Naive thymus-derived CD4-positive, alpha-beta T cell (primary cell): ENCODE results near the gene MAST1. TPM values are rescaled to one million over a fixed set of nuclear protein-coding genes. Genes with fewer than 3 reads are reported as not detected.
A peak's percentile ranks its signal among the peaks of the same experiment; 100 is the strongest.

Source experiments
- ATAC-seq: fragments of 150-1000 bp; cut with Tn5 transposase; 2 replicates; pipeline ENCODE4 v1.10.0; 2021; ENCODE audit warnings: mild to moderate bottlenecking, moderate library complexity
- CTCF ChIA-PET: fragments of 350-600 bp; sonication (Branson Sonifier 250); formaldehyde crosslinking; loops from one replicate; lab custom pipeline; 2021; ENCODE audit warnings: antibody characterized with exemption; lab: Charles Lee
- POLR2A ChIA-PET: fragments of 350-600 bp; sonication (Branson Sonifier 250); formaldehyde crosslinking; loops from one replicate; lab custom pipeline; 2021; ENCODE audit warnings: antibody characterized with exemption, inconsistent platforms; lab: Charles Lee
- DNase-seq, 9 donors: peaks; one replicate each; pipeline versions ENCODE4 v3.0.0 to v3.0.0-alpha.2; 2020 to 2022; ENCODE audit warnings: mixed read lengths in 1 of 9
- H3K27ac ChIP-seq: one replicate; pipeline ENCODE4 v1.7.0; 2013; ENCODE audit warnings: mild to moderate bottlenecking, low read depth, low read length, moderate library complexity
- H3K27me3 ChIP-seq, 2 donors: one replicate each; pipeline ENCODE4 v1.7.0; 2013; ENCODE audit warnings: low read length in 2 of 2, mild to moderate bottlenecking in 2 of 2, moderate library complexity in 2 of 2; ENCODE audit not compliant: control insufficient read depth in 2 of 2, insufficient read depth in 2 of 2
- H3K36me3 ChIP-seq, 3 experiments: 1 replicate in 2 of 3; 2 replicates in 1 of 3; pipeline ENCODE4 v1.7.0; 2013; ENCODE audit warnings: low read length in 3 of 3, mild to moderate bottlenecking in 3 of 3, moderate library complexity in 1 of 3; ENCODE audit not compliant: insufficient read depth in 3 of 3, control insufficient read depth in 2 of 3
- H3K4me1 ChIP-seq, 2 donors: one replicate each; pipeline ENCODE4 v1.7.0; 2013; ENCODE audit warnings: low read length in 2 of 2, mild to moderate bottlenecking in 2 of 2, moderate library complexity in 1 of 2; ENCODE audit not compliant: control insufficient read depth in 2 of 2, insufficient read depth in 2 of 2
- H3K4me3 ChIP-seq: 2 replicates; pipeline ENCODE4 v1.7.0; 2013; ENCODE audit warnings: mild to moderate bottlenecking, low read length
- H3K9me3 ChIP-seq, 3 experiments: 1 replicate in 2 of 3; 2 replicates in 1 of 3; pipeline ENCODE4 v1.7.0; 2013; ENCODE audit warnings: low read length in 3 of 3; ENCODE audit not compliant: control insufficient read depth in 2 of 3
- H3K27ac Mint-ChIP-seq, 9 donors: one replicate each; pipeline ENCODE4 v1.8.0; 2020 to 2022; ENCODE audit warnings: mixed read lengths in 9 of 9, mild to moderate bottlenecking in 8 of 9, moderate library complexity in 5 of 9, inconsistent platforms in 2 of 9
- H3K27me3 Mint-ChIP-seq, 5 donors: one replicate each; pipeline ENCODE4 v1.8.0; 2021 to 2022; ENCODE audit warnings: mixed read lengths in 5 of 5, mild to moderate bottlenecking in 1 of 5
- H3K36me3 Mint-ChIP-seq, 5 donors: one replicate each; pipeline ENCODE4 v1.8.0; 2020 to 2022; ENCODE audit warnings: mixed read lengths in 5 of 5, mild to moderate bottlenecking in 3 of 5, inconsistent platforms in 1 of 5
- H3K4me1 Mint-ChIP-seq, 7 donors: one replicate each; pipeline ENCODE4 v1.8.0; 2020 to 2022; ENCODE audit warnings: mixed read lengths in 7 of 7, mild to moderate bottlenecking in 3 of 7, inconsistent platforms in 1 of 7
- H3K4me3 Mint-ChIP-seq, 10 donors: one replicate each; pipeline ENCODE4 v1.8.0; 2020 to 2022; ENCODE audit warnings: mild to moderate bottlenecking in 10 of 10, mixed read lengths in 10 of 10, moderate library complexity in 6 of 10, inconsistent platforms in 2 of 10
- H3K9me3 Mint-ChIP-seq, 11 donors: one replicate each; pipeline ENCODE4 v1.8.0; 2020 to 2022; ENCODE audit warnings: mixed read lengths in 11 of 11, mild to moderate bottlenecking in 4 of 11, inconsistent platforms in 1 of 11, moderate library complexity in 1 of 11
- intact Hi-C, 2 donors: fragments of 100-400 bp; cut with micrococcal nuclease; formaldehyde crosslinking; loops; one replicate each; pipeline ENCODE4 v1.15.1; 2023
- microRNA-seq: library from miRNA; unstranded; fragments of <30 nt; microRNA quantifications from one replicate; pipeline ENCODE4 v1.2.0, GENCODE V29; 2022; ENCODE audit warnings: borderline microRNAs expressed
- polyA plus RNA-seq, 2 donors: library from polyadenylated mRNA; unstranded; fragments of 300-500 nt; fragmentation: Illumina TruSeq; gene quantifications; one replicate each; pipeline ENCODE4 v1.2.3, GENCODE V29; 2021
- total RNA-seq, 6 experiments: library from RNA in 5 of 6; stranded (reverse) in 5 of 6; gene quantifications; 1 replicate in 5 of 6; 2 replicates in 1 of 6; pipeline ENCODE4 v1.2.3 and lab custom pipeline; 2021 to 2026

Gene MAST1
- total and polyA plus RNA-seq, 7 experiments from 2014 or later: 0.51 to 3.5 (median 0.77) TPM; not detected in 1

GRCh38 chr19:12918253-12918652 is 79.9 kb downstream of the MAST1 start:
- no peaks in the 10 kb centered on the region for H3K27me3 Mint-ChIP-seq
- ATAC-seq: no peak
- no peaks in the 10 kb centered on the region for H3K9me3 ChIP-seq
- H3K36me3 Mint-ChIP-seq: peaks cover 4 to 17% (median 6%) of the 10 kb centered on the region in 5 donors
- ChIA-PET CTCF (no interaction called here), POLR2A (interaction anchor here (0.6 to 5.1 kb wide), 2 partner anchors 20 to 118 kb away, joined by 4 to 34 read pairs; partner anchors contain the start of gene CALR)
- H3K27ac Mint-ChIP-seq: peak overlapping the region in 6 of 9 donors; percentile 48 to 96 (median 91)
- intact Hi-C loops: loop anchor here (2.0 to 5.0 kb wide), 3 partner anchors 15 to 39 kb away; partner anchors contain the start of genes GADD45GIP1 (in 2 of the 2), DNASE2 (in 1 of the 2) and FARSA (in 1 of the 2)
- no peak overlapping the region for H3K4me3 ChIP-seq
- H3K4me1 ChIP-seq: peaks cover 12 to 27% of the 10 kb centered on the region in 2 donors
- H3K9me3 Mint-ChIP-seq: peaks cover 0 to 3% (median 0%) of the 10 kb centered on the region in 11 donors
- no peak for DNase-seq
- no peaks in the 10 kb centered on the region for H3K27me3 ChIP-seq
- peaks cover 0 to 13% (median 9%) of the 10 kb centered on the region in 3 experiments for H3K36me3 ChIP-seq
- peaks cover 9 to 51% (median 34%) of the 10 kb centered on the region in 7 donors for H3K4me1 Mint-ChIP-seq
- peak overlapping the region in 9 of 10 donors; percentile 23 to 87 (median 76) for H3K4me3 Mint-ChIP-seq
- H3K27ac ChIP-seq: no peak overlapping the region

- POLR2A ChIA-PET: interaction anchor here (0.7 to 5.1 kb wide), 9 partner anchors 8 to 1037 kb away, joined by 3 to 34 read pairs (median 4); partner anchors contain the start of genes CALR, FARSA and GCDH
- no peaks in the 10 kb centered on the region for H3K9me3 ChIP-seq
- intact Hi-C loops: no loop called here
Observed at GRCh38 chr19:12921047-12921446, 82.7 kb downstream of the MAST1 start.

GRCh38 chr19:12922959-12923358 is 84.6 kb downstream of the MAST1 start:
- DNase-seq (no peak), ATAC-seq (no peak)
- Histone ChIP-seq H3K4me3 (no peak overlapping the region), H3K36me3 (peaks cover 12 to 47% (median 22%) of the 10 kb centered on the region in 3 experiments), H3K27ac (no peak overlapping the region), H3K27me3 (no peaks in the 10 kb centered on the region), H3K9me3 (no peaks in the 10 kb centered on the region), H3K4me1 (peaks cover 0 to 8% of the 10 kb centered on the region in 2 donors)
- CTCF ChIA-PET: no interaction called here
- Mint-ChIP-seq H3K27me3 (no peaks in the 10 kb centered on the region), H3K9me3 (peaks cover 0 to 3% (median 0%) of the 10 kb centered on the region in 11 donors), H3K4me1 (peaks cover 0 to 26% (median 12%) of the 10 kb centered on the region in 7 donors), H3K4me3 (no peak overlapping the region), H3K36me3 (peaks cover 5 to 33% (median 12%) of the 10 kb centered on the region in 5 donors), H3K27ac (peak overlapping the region in 3 of 9 donors; percentile 34 to 75 (median 46))
- POLR2A ChIA-PET: interaction anchor here (1.6 kb wide), 1 partner anchor 9 kb away, joined by 5 read pairs; no protein-coding TSS in a partner anchor
- intact Hi-C loops: no loop called here

More at GRCh38 chr19:12921047-12921446, 82.7 kb downstream of the MAST1 start:
- H3K36me3 ChIP-seq: peaks cover 6 to 33% (median 15%) of the 10 kb centered on the region in 3 experiments
- Mint-ChIP-seq H3K4me1 (peaks cover 0 to 30% (median 16%) of the 10 kb centered on the region in 7 donors), H3K36me3 (peaks cover 5 to 26% (median 7%) of the 10 kb centered on the region in 5 donors), H3K27ac (peak overlapping the region in 7 of 9 donors; percentile 3 to 86 (median 68)), H3K4me3 (peak overlapping the region in 1 of 10 donors; percentile 16), H3K27me3 (no peaks in the 10 kb centered on the region), H3K9me3 (peaks cover 0 to 3% (median 0%) of the 10 kb centered on the region in 11 donors)
- CTCF ChIA-PET: interaction anchor here (0.6 to 0.9 kb wide), 4 partner anchors 13 to 193 kb away, joined by 3 to 4 read pairs (median 4); no protein-coding TSS in a partner anchor
- H3K27ac ChIP-seq: no peak overlapping the region
- H3K4me3 ChIP-seq: no peak overlapping the region
- H3K27me3 ChIP-seq: no peaks in the 10 kb centered on the region
- peaks cover 0 to 8% of the 10 kb centered on the region in 2 donors for H3K4me1 ChIP-seq
- ATAC-seq (no peak), DNase-seq (no peak)

Small RNA genes lying within 50 kb of the gene (microRNA-seq; reads per million reads assigned to microRNA genes)
- gene MIR5695 (not detected), gene MIR6794 (not detected)

Other genes starting within 250 kb of the MAST1 start
- gene ZNF490, start 227.7 kb upstream of the MAST1 start, total RNA-seq: 10 to 100 TPM; 10.3 to 14.9 (median 11.6) TPM
- gene ZNF490, start 227.7 kb upstream of the MAST1 start, polyA plus RNA-seq: 1 to 10 TPM; 4.6 to 5.3 TPM
- gene ZNF791, start 227.6 kb upstream of the MAST1 start, total RNA-seq: 10 to 100 TPM; 29.1 to 53.3 (median 38.7) TPM
- 10 to 100 TPM; 12.6 to 13.1 TPM for gene ZNF791, start 227.6 kb upstream of the MAST1 start, polyA plus RNA-seq
- 100 to 1,000 TPM; 105 to 215 (median 138) TPM for gene MAN2B1, start 171.8 kb upstream of the MAST1 start, total RNA-seq
- gene MAN2B1, start 171.8 kb upstream of the MAST1 start, polyA plus RNA-seq: 10 to 100 TPM; 40.6 to 59.5 TPM
- 10 to 100 TPM in 3 of 5 experiments, 1 to 10 TPM in 2; 7.8 to 18.6 (median 14.7) TPM for gene WDR83, start 171.7 kb upstream of the MAST1 start, total RNA-seq
- 10 to 100 TPM; 13.9 to 20.6 TPM for gene WDR83, start 171.7 kb upstream of the MAST1 start, polyA plus RNA-seq
- 100 to 1,000 TPM; 125 to 223 (median 174) TPM for gene DHPS, start 156.6 kb upstream of the MAST1 start, total RNA-seq
- 100 to 1,000 TPM; 113 to 124 TPM for gene DHPS, start 156.6 kb upstream of the MAST1 start, polyA plus RNA-seq
- gene GNG14, start 150.5 kb upstream of the MAST1 start, total RNA-seq: not detected
- not detected for gene GNG14, start 150.5 kb upstream of the MAST1 start, polyA plus RNA-seq
- gene FBXW9, start 141.9 kb upstream of the MAST1 start, total RNA-seq: 1 to 10 TPM; 2.5 to 8.6 (median 4.3) TPM
- 1 to 10 TPM; 4.9 to 8.5 TPM for gene FBXW9, start 141.9 kb upstream of the MAST1 start, polyA plus RNA-seq
- 10 to 100 TPM; 53.5 to 78.7 (median 62.5) TPM for gene TNPO2, start 114.6 kb upstream of the MAST1 start, total RNA-seq
- 1 to 10 TPM; 2.0 to 3.8 TPM for gene TNPO2, start 114.6 kb upstream of the MAST1 start, polyA plus RNA-seq
- 100 to 1,000 TPM; 175 to 225 (median 192) TPM for gene TRIR, start 103.8 kb upstream of the MAST1 start, total RNA-seq
- 100 to 1,000 TPM; 177 to 216 TPM for gene TRIR, start 103.8 kb upstream of the MAST1 start, polyA plus RNA-seq
- 10 to 100 TPM; 22.6 to 60.3 (median 27.0) TPM for gene GET3, start 101.0 kb upstream of the MAST1 start, total RNA-seq
- 10 to 100 TPM; 47.1 to 50.4 TPM for gene GET3, start 101.0 kb upstream of the MAST1 start, polyA plus RNA-seq
- gene BEST2, start 86.7 kb upstream of the MAST1 start, total RNA-seq: not detected
- not detected for gene BEST2, start 86.7 kb upstream of the MAST1 start, polyA plus RNA-seq
- gene HOOK2, start 63.0 kb upstream of the MAST1 start, total RNA-seq: 10 to 100 TPM; 16.6 to 37.5 (median 22.3) TPM
- gene HOOK2, start 63.0 kb upstream of the MAST1 start, polyA plus RNA-seq: 1 to 10 TPM; 4.0 to 5.3 TPM
- gene JUNB, start 47.0 kb upstream of the MAST1 start, total RNA-seq: 1,000 to 10,000 TPM in 2 of 5 experiments, 100 to 1,000 TPM in 3; 107 to 2,198 (median 203) TPM
- 1,000 to 10,000 TPM in 1 of 2 donors, 100 to 1,000 TPM in 1; 690 to 1,125 TPM for gene JUNB, start 47.0 kb upstream of the MAST1 start, polyA plus RNA-seq
- gene PRDX2, start 36.7 kb upstream of the MAST1 start, total RNA-seq: 100 to 1,000 TPM in 3 of 5 experiments, 10 to 100 TPM in 2; 75.1 to 297 (median 117) TPM
- 100 to 1,000 TPM; 313 to 359 TPM for gene PRDX2, start 36.7 kb upstream of the MAST1 start, polyA plus RNA-seq
- 10 to 100 TPM in 1 of 5 experiments, 1 to 10 TPM in 2, under 1 TPM in 1, not detected in 1; 0.80 to 18.9 (median 2.1) TPM for gene THSD8, start 36.4 kb upstream of the MAST1 start, total RNA-seq
- gene THSD8, start 36.4 kb upstream of the MAST1 start, polyA plus RNA-seq: not detected
- 10 to 100 TPM in 2 of 5 experiments, 1 to 10 TPM in 3; 1.6 to 30.9 (median 9.3) TPM for gene RNASEH2A, start 31.9 kb upstream of the MAST1 start, total RNA-seq
- 10 to 100 TPM; 20.3 to 20.4 TPM for gene RNASEH2A, start 31.9 kb upstream of the MAST1 start, polyA plus RNA-seq
- not detected for gene RTBDN, start 3.9 kb upstream of the MAST1 start, total RNA-seq
- gene RTBDN, start 3.9 kb upstream of the MAST1 start, polyA plus RNA-seq: not detected
- 10 to 100 TPM; 14.2 to 29.9 (median 28.1) TPM for gene DNASE2, start 42.9 kb downstream of the MAST1 start, total RNA-seq
- 10 to 100 TPM; 43.6 to 52.9 TPM for gene DNASE2, start 42.9 kb downstream of the MAST1 start, polyA plus RNA-seq
- gene KLF1, start 48.7 kb downstream of the MAST1 start, total RNA-seq: under 1 TPM in 2 of 5 experiments, not detected in 3; 0.32 to 0.41 TPM
- not detected for gene KLF1, start 48.7 kb downstream of the MAST1 start, polyA plus RNA-seq
- gene GCDH, start 52.6 kb downstream of the MAST1 start, total RNA-seq: 10 to 100 TPM; 40.1 to 74.2 (median 54.5) TPM
- 10 to 100 TPM; 22.0 to 23.2 TPM for gene GCDH, start 52.6 kb downstream of the MAST1 start, polyA plus RNA-seq
- gene SYCE2, start 80.8 kb downstream of the MAST1 start, total RNA-seq: 1 to 10 TPM in 3 of 5 experiments, under 1 TPM in 1, not detected in 1; 0.78 to 3.3 (median 2.3) TPM
- 1 to 10 TPM in 1 of 2 donors, not detected in 1; 1.4 TPM for gene SYCE2, start 80.8 kb downstream of the MAST1 start, polyA plus RNA-seq
- gene FARSA, start 95.2 kb downstream of the MAST1 start, total RNA-seq: 100 to 1,000 TPM in 1 of 5 experiments, 10 to 100 TPM in 4; 25.9 to 109 (median 52.6) TPM
- gene FARSA, start 95.2 kb downstream of the MAST1 start, polyA plus RNA-seq: 10 to 100 TPM; 58.0 to 88.3 TPM
- 1,000 to 10,000 TPM in 1 of 5 experiments, 100 to 1,000 TPM in 4; 449 to 1,130 (median 502) TPM for gene CALR, start 100.1 kb downstream of the MAST1 start, total RNA-seq
- gene CALR, start 100.1 kb downstream of the MAST1 start, polyA plus RNA-seq: 100 to 1,000 TPM; 142 to 155 TPM
- gene RAD23A, start 107.3 kb downstream of the MAST1 start, total RNA-seq: 100 to 1,000 TPM in 2 of 5 experiments, 10 to 100 TPM in 3; 75.0 to 111 (median 96.4) TPM
- gene RAD23A, start 107.3 kb downstream of the MAST1 start, polyA plus RNA-seq: 10 to 100 TPM; 85.5 to 87.2 TPM
- gene GADD45GIP1, start 118.7 kb downstream of the MAST1 start, total RNA-seq: 10 to 100 TPM in 4 of 5 experiments, 1 to 10 TPM in 1; 8.5 to 17.0 (median 13.8) TPM
- gene GADD45GIP1, start 118.7 kb downstream of the MAST1 start, polyA plus RNA-seq: 10 to 100 TPM; 58.1 to 60.3 TPM
- gene DAND5, start 131.1 kb downstream of the MAST1 start, total RNA-seq: not detected
- not detected for gene DAND5, start 131.1 kb downstream of the MAST1 start, polyA plus RNA-seq
- gene NFIX, start 157.0 kb downstream of the MAST1 start, total RNA-seq: 1 to 10 TPM; 2.4 to 7.7 (median 6.3) TPM
- under 1 TPM; 0.41 to 0.77 TPM for gene NFIX, start 157.0 kb downstream of the MAST1 start, polyA plus RNA-seq